ENCODE measurements around the gene CYLD.

- TF ChIP-seq CTCF (optimal IDR thresholded peaks at IDR 0.05 in 1 of 3, IDR thresholded peaks at IDR 0.05 in 1 of 3, conservative IDR thresholded peaks at IDR 0.05 in 1 of 3; ENCODE audit: extremely low read depth in 1 of 3, insufficient read depth in 2 of 3, low read length in 3 of 3) (no peak), EZH2 (IDR thresholded peaks at IDR 0.05; ENCODE audit: low read length) (no peak)
Observed at GRCh38 chr16:50814541-50814940, 72.7 kb downstream of the CYLD start.
